H1 (cell line): Measurements from ENCODE around the gene SOHLH1. TPM values are rescaled to one million over a fixed set of nuclear protein-coding genes. Genes with fewer than 3 reads are reported as not detected.

ENCODE experiments used
- CTCF ChIA-PET: fragments of 300-600 bp; sonication (Branson Sonifier 250); formaldehyde crosslinking; loops from one replicate; lab custom pipeline; 2021; ENCODE audit not compliant: partially characterized antibody; lab: Charles Lee
- POLR2A ChIA-PET: fragments of 300-600 bp; sonication (Branson Sonifier 250); formaldehyde crosslinking; loops from one replicate; lab custom pipeline; 2021; ENCODE audit warnings: inconsistent platforms; ENCODE audit not compliant: partially characterized antibody; lab: Charles Lee
- DNase-seq, 2 experiments: peaks; one replicate each; pipeline versions ENCODE4 v3.0.0 to v3.0.0-alpha.2; 2010 to 2022; ENCODE audit warnings: low spot score in 2 of 2, low read depth in 1 of 2, mixed read lengths in 1 of 2
- FAIRE-seq: peaks from 2 replicates; lab custom pipeline; 2011; peaks lifted over from hg19 to GRCh38; lab: Jason Lieb, UNC
- H2AFZ ChIP-seq: 2 replicates; pipeline ENCODE4 v1.8.1; 2012; ENCODE audit warnings: low read length, inconsistent platforms
- H2AK5ac ChIP-seq: 2 replicates; pipeline ENCODE4 v1.6.1; 2013; ENCODE audit warnings: low read depth, low read length
- H2BK120ac ChIP-seq: replicated peaks from 2 replicates; pipeline ENCODE3; 2013; ENCODE audit warnings: low read depth, low read length, inconsistent platforms
- H2BK12ac ChIP-seq: 2 replicates; pipeline ENCODE4 v1.6.1; 2013; ENCODE audit warnings: low read depth, low read length
- H2BK15ac ChIP-seq: 2 replicates; pipeline ENCODE4 v1.6.1; 2013; ENCODE audit warnings: low read length
- H2BK20ac ChIP-seq: 2 replicates; pipeline ENCODE4 v1.6.1; 2013; ENCODE audit warnings: low read length
- H2BK5ac ChIP-seq: 2 replicates; pipeline ENCODE4 v1.6.1; 2013; ENCODE audit warnings: low read depth, low read length
- H3K14ac ChIP-seq: 2 replicates; pipeline ENCODE4 v1.6.1; 2013; ENCODE audit warnings: inconsistent platforms; ENCODE audit not compliant: insufficient read length
- H3K18ac ChIP-seq: 2 replicates; pipeline ENCODE4 v1.6.1; 2013; ENCODE audit warnings: low read length; ENCODE audit errors: extremely low read depth
- H3K23ac ChIP-seq: 2 replicates; pipeline ENCODE4 v1.6.1; 2013; ENCODE audit warnings: inconsistent platforms; ENCODE audit not compliant: insufficient read length
- H3K23me2 ChIP-seq: 2 replicates; pipeline ENCODE4 v1.6.1; 2013; ENCODE audit warnings: low read depth, low read length
- H3K27ac ChIP-seq: 2 replicates; pipeline ENCODE4 v1.6.1; 2011; ENCODE audit warnings: low read depth, low read length, inconsistent platforms
- H3K27me3 ChIP-seq, 4 experiments: replicated peaks in 1 of 4; 1 replicate in 1 of 4; 2 replicates in 3 of 4; pipeline versions ENCODE4 v1.6.1 to v1.8.1; 2011 to 2013; ENCODE audit warnings: low read length in 3 of 4, mild to moderate bottlenecking in 3 of 4, inconsistent platforms in 2 of 4, mixed read lengths in 2 of 4, moderate library complexity in 1 of 4; ENCODE audit not compliant: control insufficient read depth in 3 of 4, insufficient read depth in 3 of 4; ENCODE audit errors: extremely low read depth in 1 of 4
- H3K36me3 ChIP-seq, 4 experiments: 2 replicates each; pipeline versions ENCODE4 v1.6.1 to v1.8.1; 2011 to 2013; ENCODE audit warnings: mild to moderate bottlenecking in 4 of 4, low read length in 3 of 4, moderate library complexity in 2 of 4, control low read depth in 1 of 4, inconsistent platforms in 1 of 4; ENCODE audit not compliant: insufficient read depth in 4 of 4, control insufficient read depth in 2 of 4
- H3K4ac ChIP-seq: replicated peaks from 2 replicates; pipeline ENCODE3; 2013; ENCODE audit warnings: low read length, low read depth, mixed read lengths, inconsistent platforms; ENCODE audit not compliant: insufficient read length
- H3K4me1 ChIP-seq, 4 experiments: replicated peaks in 1 of 4; 1 replicate in 1 of 4; 2 replicates in 3 of 4; pipeline versions ENCODE4 v1.6.1 to v1.8.1; 2011 to 2013; ENCODE audit warnings: low read length in 3 of 4, inconsistent platforms in 2 of 4, mixed read lengths in 1 of 4; ENCODE audit not compliant: insufficient read depth in 4 of 4, control insufficient read depth in 3 of 4
- H3K4me2 ChIP-seq, 2 experiments: 2 replicates each; pipeline versions ENCODE4 v1.6.1 to v1.8.1; 2011 to 2013; ENCODE audit warnings: low read depth in 2 of 2, low read length in 2 of 2, control low read depth in 1 of 2, inconsistent platforms in 1 of 2, mild to moderate bottlenecking in 1 of 2; ENCODE audit not compliant: insufficient read depth in 1 of 2
- H3K4me3 ChIP-seq, 4 experiments: fragments of 200-600, 300-600 bp in 1 of 4; sonication (generic), shearing (Covaris generic), sonication (Bioruptor Twin) in 1 of 4; 2 replicates each; pipeline versions ENCODE4 v1.5.1 to v1.8.1; 2011 to 2016; ENCODE audit warnings: low read length in 4 of 4, low read depth in 3 of 4, control low read depth in 2 of 4, inconsistent platforms in 2 of 4, mild to moderate bottlenecking in 2 of 4, mixed read lengths in 1 of 4, moderate library complexity in 1 of 4; ENCODE audit not compliant: insufficient read depth in 2 of 4; ENCODE audit errors: extremely low read depth in 1 of 4
- H3K56ac ChIP-seq: replicated peaks from 2 replicates; pipeline ENCODE3; 2013; ENCODE audit warnings: low read depth, mild to moderate bottlenecking, mixed read lengths, low read length, inconsistent platforms; ENCODE audit not compliant: insufficient read length
- H3K79me1 ChIP-seq: 2 replicates; pipeline ENCODE4 v1.6.1; 2013; ENCODE audit warnings: low read depth, low read length, control low read depth
- H3K79me2 ChIP-seq, 2 experiments: 2 replicates each; pipeline versions ENCODE4 v1.6.1 to v1.8.1; 2012 to 2013; ENCODE audit warnings: low read length in 2 of 2, mild to moderate bottlenecking in 2 of 2, inconsistent platforms in 1 of 2; ENCODE audit not compliant: insufficient read depth in 2 of 2, control insufficient read depth in 1 of 2
- H3K9ac ChIP-seq, 4 experiments: replicated peaks in 1 of 4; 1 replicate in 1 of 4; 2 replicates in 3 of 4; pipeline versions ENCODE4 v1.6.1 to v1.8.1; 2011 to 2013; ENCODE audit warnings: low read depth in 3 of 4, low read length in 3 of 4, control low read depth in 2 of 4, mild to moderate bottlenecking in 2 of 4, moderate library complexity in 2 of 4, inconsistent platforms in 1 of 4; ENCODE audit errors: extremely low read depth in 1 of 4
- H3K9me3 ChIP-seq, 2 experiments: 2 replicates each; pipeline versions ENCODE4 v1.6.1 to v1.8.1; 2012 to 2013; ENCODE audit warnings: mild to moderate bottlenecking in 2 of 2, moderate library complexity in 2 of 2, control low read depth in 1 of 2, inconsistent platforms in 1 of 2, low read depth in 1 of 2, low read length in 1 of 2, mixed read lengths in 1 of 2; ENCODE audit not compliant: insufficient read depth in 2 of 2
- H4K20me1 ChIP-seq, 2 experiments: replicated peaks in 1 of 2; 2 replicates each; pipeline versions ENCODE3 to v1.8.1; 2011 to 2013; ENCODE audit warnings: inconsistent platforms in 2 of 2, low read length in 2 of 2, mild to moderate bottlenecking in 1 of 2; ENCODE audit not compliant: insufficient read depth in 2 of 2, control insufficient read depth in 1 of 2
- H4K5ac ChIP-seq: 2 replicates; pipeline ENCODE4 v1.6.1; 2013; ENCODE audit warnings: low read length, low read depth, mixed read lengths, inconsistent platforms; ENCODE audit not compliant: insufficient read length
- H4K8ac ChIP-seq: 2 replicates; pipeline ENCODE4 v1.8.0; 2013; ENCODE audit warnings: mild to moderate bottlenecking, moderate library complexity, low read length, inconsistent platforms; ENCODE audit not compliant: insufficient read depth; ENCODE audit errors: extremely low read depth
- H4K91ac ChIP-seq: replicated peaks from 2 replicates; pipeline ENCODE3; 2013; ENCODE audit warnings: low read length, mixed read lengths, inconsistent platforms; ENCODE audit not compliant: insufficient read length
- JUN ChIP-seq: IDR thresholded peaks from 2 replicates; pipeline ENCODE4 v1.6.1; 2011; ENCODE audit warnings: low read depth, mild to moderate bottlenecking, improper control_type of control experiment, low read length
- POU5F1 ChIP-seq: IDR thresholded peaks from 2 replicates; pipeline ENCODE4 v1.6.1; 2011; ENCODE audit warnings: low read depth, mild to moderate bottlenecking, low read length, moderate library complexity
- RBBP5 ChIP-seq: IDR thresholded peaks from 2 replicates; pipeline ENCODE4 v1.7.1; 2012; ENCODE audit warnings: low read depth, mild to moderate bottlenecking, inconsistent platforms, low read length, moderate library complexity, borderline replicate concordance
- TBP ChIP-seq: IDR thresholded peaks from 2 replicates; pipeline ENCODE4 v1.6.1; 2011; ENCODE audit warnings: low read depth, low read length, improper control_type of control experiment
- YY1 ChIP-seq: IDR thresholded peaks from 2 replicates; pipeline ENCODE4 v1.6.1; 2011; ENCODE audit warnings: low read depth, mild to moderate bottlenecking, low read length
- WGBS, 2 experiments: shearing (Covaris generic) in 1 of 2; methylation state at CpG; one replicate each; pipeline versions ENCODE4 v1.1.6 to v1.1.7; 2013 to 2015; ENCODE audit warnings: low lambda C conversion rate in 2 of 2, mixed read lengths in 2 of 2, inconsistent platforms in 1 of 2, low coverage in 1 of 2, missing lambda C conversion rate in 1 of 2; ENCODE audit not compliant: insufficient replicate concordance in 2 of 2, insufficient coverage in 1 of 2, insufficient read length in 1 of 2; ENCODE audit errors: extremely low coverage in 1 of 2, missing lambda C conversion rate in 1 of 2; 5-methylcytosine and 5-hydroxymethylcytosine counted together
- polyA plus RNA-seq, 7 experiments: library from polyadenylated mRNA; depleted of rRNA in 3 of 7; stranded (reverse) in 5 of 7; unstranded in 2 of 7; fragments of >200 nt in 5 of 7; fragments of 200-250 nt in 2 of 7; gene quantifications; 1 replicate in 5 of 7; 2 replicates in 1 of 7; 4 replicates in 1 of 7; pipeline versions ENCODE4 v1.2.1 to v1.2.3, GENCODE V29; 2011 to 2013; ENCODE audit warnings: missing spikeins in 2 of 7, mixed read lengths in 2 of 7
- total RNA-seq: library from RNA; stranded (reverse); fragmentation: NEBNext Ultra II Directional; extraction: Animal tissue kit (Norgen Biotek cat#: 25700); gene quantifications from 2 replicates; pipeline ENCODE4 v1.2.1, GENCODE V29; 2021

Gene SOHLH1
- total and polyA plus RNA-seq, 2 of the 8 experiments (the other 6 are each of a cell fraction or from before 2014, with no cell fraction given): 0.11 TPM; not detected in 1

- Histone ChIP-seq H2AK5ac (no peak overlapping the region), H3K27ac (no peak overlapping the region), H3K4me3 (no peak overlapping the region), H4K5ac (no peak overlapping the region), H3K4me1 (peaks cover 0 to 11% (median 6%) of the 10 kb centered on the region in 4 experiments; a peak in 5 of 7 replicates), H2BK15ac (no peak overlapping the region), H4K8ac (no peak overlapping the region), H3K79me1 (no peaks in the 10 kb centered on the region), H3K36me3 (no peaks in the 10 kb centered on the region), H4K91ac (no peak overlapping the region), H2BK20ac (no peak overlapping the region), H3K27me3 (no peaks in the 10 kb centered on the region), H3K4me2 (no peak overlapping the region), H3K9ac (no peak overlapping the region), H3K9me3 (peaks cover 4 to 7% of the 10 kb centered on the region in 2 experiments; a peak in 2 of 4 replicates), H3K79me2 (no peaks in the 10 kb centered on the region), H2AFZ (no peak overlapping the region), H3K14ac (no peak overlapping the region), H3K23ac (no peak overlapping the region), H3K56ac (no peak overlapping the region), H2BK12ac (peak overlapping the region; percentile 39; the same call in 1 of the 2 replicates), H3K18ac (peak overlapping the region; percentile 19; the same call in 1 of the 2 replicates), H2BK120ac (no peak overlapping the region), H2BK5ac (no peak overlapping the region), H4K20me1 (no peaks in the 10 kb centered on the region), H3K23me2 (no peaks in the 10 kb centered on the region; the same call in 1 of the 2 replicates), H3K4ac (no peak overlapping the region)
- no peak for DNase-seq
- TF ChIP-seq YY1: no peak
- no peak for TF ChIP-seq POU5F1
- TF ChIP-seq RBBP5: no peak
- no peak for TF ChIP-seq TBP
- TF ChIP-seq JUN: no peak
- no peak for FAIRE-seq
- WGBS, 2 experiments: 89% methylated on average over 12 of the region's 18 CpGs; no CpG with 5 or more reads in 1 of the 2 experiments
- ChIA-PET POLR2A (no interaction called here), CTCF (interaction anchor here (1.1 to 1.4 kb wide), 3 partner anchors 21 to 59 kb away, joined by 3 read pairs; no protein-coding TSS in a partner anchor)
Observed at GRCh38 chr9:135728436-135729110, 29.3 kb upstream of the SOHLH1 start.
